Measurements from ENCODE around the gene FUBP1. TPM values are rescaled to one million over a fixed set of nuclear protein-coding genes. Genes with fewer than 3 reads are reported as not detected.

Gene FUBP1
- total RNA-seq, 1 experiment from 2014 or later, result 208 TPM

GRCh38 chr1:77966291-77966690, 12.6 kb downstream of the FUBP1 start (continued):
- TF ChIP-seq CDX4 (CRISPR knock-in tag; IDR thresholded peaks at IDR 0.05; ENCODE audit: borderline replicate concordance) (no peak), ZNF532 (CRISPR knock-in tag; IDR thresholded peaks at IDR 0.05; ENCODE audit: borderline replicate concordance) (no peak), ESRRA (CRISPR knock-in tag; IDR thresholded peaks at IDR 0.05; ENCODE audit: borderline replicate concordance) (no peak), SOX15 (CRISPR knock-in tag; IDR thresholded peaks at IDR 0.05) (no peak)

- no peaks in the 10 kb centered on the region for H3K4me1 Mint-ChIP-seq
- H3K4me3 Mint-ChIP-seq, result no peak overlapping the region
- no peaks in the 10 kb centered on the region for H3K27me3 Mint-ChIP-seq (ENCODE audit: low read depth)
- DNase-seq (ENCODE audit: low spot score) (no peak), ATAC-seq (no peak)
- ChIA-PET POLR2A (no interaction called here), CTCF (no interaction called here)
- no peak overlapping the region for H3K27ac Mint-ChIP-seq
- H3K9me3 Mint-ChIP-seq, result no peaks in the 10 kb centered on the region
- peaks cover 91% of the 10 kb centered on the region for H3K36me3 Mint-ChIP-seq
- TF ChIP-seq ZMAT4 (CRISPR knock-in tag; IDR thresholded peaks at IDR 0.05) (no peak), ZBTB43 (CRISPR knock-in tag; IDR thresholded peaks at IDR 0.05) (no peak), EMX1 (CRISPR knock-in tag; IDR thresholded peaks at IDR 0.05) (no peak), AR (CRISPR knock-in tag; IDR thresholded peaks at IDR 0.05) (no peak), SMAD3 (CRISPR knock-in tag; IDR thresholded peaks at IDR 0.05; ENCODE audit: borderline replicate concordance) (no peak), ZNF281 (CRISPR knock-in tag; IDR thresholded peaks at IDR 0.05) (no peak), ATF3 (CRISPR knock-in tag; conservative IDR thresholded peaks at IDR 0.05) (no peak), MYBL2 (CRISPR knock-in tag; IDR thresholded peaks at IDR 0.05) (no peak), GRHL2 (CRISPR knock-in tag; IDR thresholded peaks at IDR 0.05; ENCODE audit: insufficient replicate concordance, severe bottlenecking) (no peak), GTF2I (CRISPR knock-in tag; conservative IDR thresholded peaks at IDR 0.05) (no peak), FOXK1 (CRISPR knock-in tag; IDR thresholded peaks at IDR 0.05) (no peak), ATF2 (CRISPR knock-in tag; IDR thresholded peaks at IDR 0.05; ENCODE audit: borderline replicate concordance, low read depth) (no peak), ARID4B (CRISPR knock-in tag; IDR thresholded peaks at IDR 0.05; ENCODE audit: borderline replicate concordance) (no peak)
These were observed 17.5 kb downstream of the FUBP1 start for GRCh38 chr1:77961392-77961791.

Data from WTC11 (cell line).